Ovary (tissue), 9 donors: ENCODE results near the gene PIGH. TPM values are rescaled to one million over a fixed set of nuclear protein-coding genes. Genes with fewer than 3 reads are reported as not detected.

Source experiments
- DNase-seq, 5 donors: peaks; one replicate each; pipeline ENCODE4 v3.0.0-alpha.2; 2019 to 2020
- H3K27ac ChIP-seq, 2 donors: fragments of 200-600 bp; one replicate each; pipeline versions ENCODE4 v1.5.1 to v1.8.0; 2019 to 2022
- H3K27me3 ChIP-seq: fragments of 200-600 bp; one replicate; pipeline ENCODE4 v1.8.0; 2022
- H3K36me3 ChIP-seq: fragments of 200-600 bp; sonication (generic); one replicate; pipeline ENCODE4 v1.5.1; 2019
- H3K4me1 ChIP-seq: one replicate; pipeline ENCODE4 v1.8.1; 2013; ENCODE audit warnings: mild to moderate bottlenecking, moderate library complexity; ENCODE audit not compliant: insufficient read depth
- H3K4me3 ChIP-seq: fragments of 200-600 bp; sonication (generic); one replicate; pipeline ENCODE4 v1.5.1; 2017
- H3K9me3 ChIP-seq, 2 donors: fragments of 200-600 bp in 1 of 2; sonication (generic) in 1 of 2; one replicate each; pipeline versions ENCODE4 v1.5.1 to v1.8.1; 2013 to 2019; ENCODE audit warnings: mild to moderate bottlenecking in 1 of 2, moderate library complexity in 1 of 2
- CTCF ChIP-seq, 3 donors: fragments of 450-650 bp in 2 of 3; fragments of 200-600 bp in 1 of 3; IDR thresholded peaks; one replicate each; pipeline versions ENCODE4 v1.5.1 to v1.8.0; 2016 to 2022; ENCODE audit warnings: antibody characterized with exemption in 3 of 3, mild to moderate bottlenecking in 1 of 3
- EP300 ChIP-seq: sonication (generic); formaldehyde crosslinking; IDR thresholded peaks from one replicate; pipeline ENCODE4 v1.6.1; 2017; ENCODE audit warnings: antibody characterized with exemption
- POLR2A ChIP-seq: fragments of 450-650 bp; IDR thresholded peaks from one replicate; pipeline ENCODE4 v1.6.1; 2017; ENCODE audit warnings: antibody characterized with exemption, mild to moderate bottlenecking, moderate library complexity
- WGBS, 3 donors: extraction: QIAGEN DNeasy Blood & Tissue Kit in 1 of 3; methylation state at CpG; one replicate each; pipeline versions ENCODE4 v1.1.5 to v1.1.7; 2013 to 2017; 5-methylcytosine and 5-hydroxymethylcytosine counted together
- intact Hi-C, 4 donors: fragments of 100-400 bp; cut with DNase I; formaldehyde crosslinking; loops; one replicate each; pipeline versions ENCODE4 v1.11.0 to v1.15.1; 2022 to 2023
- polyA plus RNA-seq, 2 donors: library from polyadenylated mRNA; stranded (reverse); fragments of 200-250 nt in 1 of 2; fragments of 350-450 nt in 1 of 2; fragmentation: Illumina TruSeq in 1 of 2; extraction: RNeasy Lipid Tissue Mini Kit (QIAGEN cat#74804) in 1 of 2; gene quantifications; one replicate each; pipeline ENCODE4 v1.2.3, GENCODE V29; 2013 to 2014
- total RNA-seq, 7 donors: library from RNA; depleted of rRNA in 2 of 7; stranded (reverse); fragments of >200 nt in 2 of 7; fragmentation: NEBNext Ultra II Directional in 3 of 7; extraction: Animal tissue kit (Norgen Biotek cat#: 25700) in 3 of 7; gene quantifications; one replicate each; pipeline versions ENCODE4 v1.1.0 to v1.2.4, GENCODE V29; 2016 to 2023
- donor health status: DM: no; HTN: no; CAD: no; lungs with moderate emphysema.
- donor health status: DM: no; HTN: no; CAD: no.
- donor health status: Bipolar disorder and iron deficiency.
- donor health status: DM: yes; HTN: yes; CAD: no.
- donor health status: DM: no; HTN: no; CAD: no.
- donor health status: DM: yes; HTN: yes; CAD: no.

PIGH gene
- total and polyA plus RNA-seq, 9 donors: 21.9 to 35.2 (median 30.2) TPM

DNA sequence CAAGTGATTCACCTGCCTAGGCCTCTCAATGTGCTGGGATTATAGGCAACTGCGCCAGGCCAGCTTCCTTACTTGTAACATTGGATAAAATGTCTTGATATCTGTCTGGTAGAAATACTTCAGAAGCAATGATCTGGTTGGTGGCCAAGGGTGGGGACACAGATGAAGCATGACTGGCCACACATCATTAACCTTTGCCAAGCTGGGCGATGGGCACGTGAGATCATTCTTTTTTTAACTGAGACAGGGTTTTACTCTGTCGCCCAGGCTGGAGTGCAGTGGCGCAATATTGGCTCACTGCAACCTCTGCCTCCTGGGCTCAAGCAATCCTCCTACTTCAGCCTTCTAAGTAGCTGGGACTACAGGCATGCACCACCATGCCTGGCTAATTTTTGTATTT, 35.8 kb downstream of the PIGH start:
- WGBS, 3 donors: 85 to 96% (median 95%) methylated on average over 5 of the region's 5 CpGs
- Histone ChIP-seq H3K27me3 (no peaks in the 10 kb centered on the region), H3K36me3 (no peaks in the 10 kb centered on the region), H3K27ac (no peak overlapping the region), H3K9me3 (no peaks in the 10 kb centered on the region), H3K4me1 (no peaks in the 10 kb centered on the region), H3K4me3 (no peak overlapping the region)
- TF ChIP-seq CTCF (IDR thresholded peaks at IDR 0.05): no peak
- TF ChIP-seq EP300: no peak
- no peak for TF ChIP-seq POLR2A
- DNase-seq: no peak
- intact Hi-C loops: loop anchor here in 1 of 4 donors (10.0 kb wide), 1 partner anchor 129 kb away; no protein-coding TSS in a partner anchor

DNA sequence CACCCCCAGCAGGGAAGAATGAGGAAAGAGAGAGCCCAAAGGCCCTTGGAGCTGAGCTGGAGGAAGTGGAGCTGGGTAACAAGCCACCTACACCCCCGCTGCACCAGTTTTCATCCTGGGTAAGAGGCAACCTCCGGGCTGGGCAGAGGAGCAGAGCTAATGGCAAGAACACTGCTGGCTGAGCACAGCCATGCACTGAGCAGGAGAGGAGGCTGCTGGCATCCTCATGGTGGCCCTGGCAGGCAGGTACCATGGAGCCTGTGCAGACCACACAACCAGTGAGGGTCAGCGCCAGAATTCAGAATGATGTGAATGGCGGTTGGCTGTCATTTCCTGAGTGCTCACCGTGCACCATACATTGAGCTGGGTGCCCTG, 37.3 kb downstream of the PIGH start:
- no peaks in the 10 kb centered on the region for H3K36me3 ChIP-seq
- WGBS, 3 donors: 94% methylated on average over 5 of the region's 5 CpGs
- no peaks in the 10 kb centered on the region for H3K4me1 ChIP-seq
- H3K27ac ChIP-seq: no peak overlapping the region
- H3K9me3 ChIP-seq: no peaks in the 10 kb centered on the region
- H3K27me3 ChIP-seq: no peaks in the 10 kb centered on the region
- TF ChIP-seq EP300: no peak
- TF ChIP-seq CTCF (IDR thresholded peaks at IDR 0.05): no peak
- TF ChIP-seq POLR2A: no peak
- H3K4me3 ChIP-seq: no peak overlapping the region
- DNase-seq: no peak
- intact Hi-C loops: loop anchor here in 1 of 4 donors (10.0 kb wide), 1 partner anchor 128 kb away; no protein-coding TSS in a partner anchor

DNA sequence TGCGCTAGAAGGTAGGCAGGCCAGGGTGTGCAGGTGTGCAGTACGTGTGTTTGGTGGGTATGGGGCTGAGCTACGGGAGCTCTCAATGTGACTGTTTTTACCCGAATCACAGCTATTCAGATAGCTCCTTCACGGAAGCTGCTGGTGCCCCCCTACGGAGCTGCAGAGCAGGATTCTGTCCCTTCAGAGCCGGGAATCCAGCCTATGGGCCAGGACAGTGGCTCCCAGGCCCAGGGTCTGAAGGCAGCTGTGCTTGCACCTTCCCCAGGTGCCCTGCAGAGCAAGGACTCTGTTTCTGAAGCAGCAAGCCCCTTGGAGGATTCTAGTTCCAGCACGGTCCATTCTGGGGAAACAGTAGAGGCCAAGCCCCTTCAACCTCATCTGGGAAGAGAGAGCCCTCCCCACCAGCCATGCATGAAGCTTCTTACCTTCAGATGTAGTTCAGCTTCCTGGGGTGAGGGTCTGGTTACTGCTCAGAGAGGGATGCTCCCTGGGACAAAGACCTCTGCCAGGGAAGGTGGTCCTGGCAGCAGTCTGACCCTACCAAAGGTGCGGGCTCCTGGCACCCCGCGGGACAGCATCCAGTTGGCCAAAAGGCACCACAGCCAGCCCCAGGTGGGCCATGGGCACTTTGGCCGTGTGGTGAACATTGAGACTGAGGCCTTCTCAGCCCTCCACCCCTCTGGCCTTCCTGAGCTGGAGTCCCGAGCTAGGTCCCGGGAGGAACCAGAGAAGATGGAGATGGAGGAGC, 37.9 kb downstream of the PIGH start:
- no peak for DNase-seq
- H3K9me3 ChIP-seq: no peaks in the 10 kb centered on the region
- no peaks in the 10 kb centered on the region for H3K36me3 ChIP-seq
- no peak overlapping the region for H3K27ac ChIP-seq
- H3K4me3 ChIP-seq: no peak overlapping the region
- H3K27me3 ChIP-seq: no peaks in the 10 kb centered on the region
- intact Hi-C loops: loop anchor here in 1 of 4 donors (10.0 kb wide), 1 partner anchor 127 kb away; no protein-coding TSS in a partner anchor
- TF ChIP-seq POLR2A: no peak
- TF ChIP-seq EP300: no peak
- TF ChIP-seq CTCF (IDR thresholded peaks at IDR 0.05): no peak
- 83 to 92% (median 92%) methylated on average over 14 of the region's 14 CpGs for WGBS, 3 donors
- H3K4me1 ChIP-seq: no peaks in the 10 kb centered on the region

DNA sequence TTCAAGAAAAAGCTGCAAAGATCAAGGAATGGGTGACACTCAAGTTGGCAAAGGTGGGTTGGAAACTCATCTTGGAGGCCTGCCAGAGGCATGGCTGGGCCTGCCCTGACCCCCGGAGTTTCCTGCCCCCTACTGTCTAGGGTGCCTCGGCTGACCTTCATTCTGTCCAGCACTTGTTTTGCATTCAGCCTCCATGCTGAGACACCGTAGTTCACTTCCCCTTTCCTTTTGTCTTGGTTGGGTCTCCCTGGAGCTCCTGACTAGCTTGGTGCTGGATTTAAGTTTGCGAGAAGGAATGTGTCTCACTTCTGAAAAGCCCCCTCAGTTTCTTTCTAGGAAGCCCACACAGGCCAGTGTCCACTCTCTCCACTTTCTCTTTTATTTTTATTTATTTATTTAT, 40.4 kb downstream of the PIGH start:
- H3K36me3 ChIP-seq: no peaks in the 10 kb centered on the region
- no peak for DNase-seq
- no peaks in the 10 kb centered on the region for H3K4me1 ChIP-seq
- no peak overlapping the region for H3K4me3 ChIP-seq
- no peaks in the 10 kb centered on the region for H3K9me3 ChIP-seq
- 66 to 68% (median 68%) methylated on average over 4 of the region's 4 CpGs for WGBS, 3 donors
- TF ChIP-seq CTCF (IDR thresholded peaks at IDR 0.05) (no peak), POLR2A (no peak), EP300 (no peak)
- no peak overlapping the region for H3K27ac ChIP-seq
- H3K27me3 ChIP-seq: no peaks in the 10 kb centered on the region
- intact Hi-C loops: loop anchor here in 1 of 4 donors (10.0 kb wide), 1 partner anchor 125 kb away; no protein-coding TSS in a partner anchor
